DND-41 (cell line): ENCODE results near the gene AMFR.

Experiments used
- ATAC-seq: fragments of 200-7000 bp; cut with Tn5 transposase; 3 replicates; pipeline ENCODE4 v1.9.1; 2021; ENCODE audit warnings: low read depth; ENCODE audit not compliant: insufficient read depth
- DNase-seq: peaks from one replicate; pipeline ENCODE4 v3.0.0-alpha.2; 2020
- H2AFZ ChIP-seq: 2 replicates; pipeline ENCODE4 v1.6.0; 2012; ENCODE audit warnings: low read depth, low read length
- H3K27ac ChIP-seq: 2 replicates; pipeline ENCODE4 v1.5.1; 2012; ENCODE audit warnings: low read length, inconsistent platforms
- H3K27me3 ChIP-seq: fragments of 200-600 bp; sonication (generic); 2 replicates; pipeline ENCODE4 v1.6.0; 2012; ENCODE audit warnings: low read length, mild to moderate bottlenecking, inconsistent platforms; ENCODE audit not compliant: insufficient read depth, poor library complexity
- H3K36me3 ChIP-seq: 2 replicates; pipeline ENCODE4 v1.5.1; 2012; ENCODE audit warnings: low read length, inconsistent platforms; ENCODE audit not compliant: insufficient read depth
- H3K4me1 ChIP-seq: 2 replicates; pipeline ENCODE4 v1.5.1; 2012; ENCODE audit warnings: mild to moderate bottlenecking, low read length; ENCODE audit not compliant: insufficient read depth
- H3K4me2 ChIP-seq: 2 replicates; pipeline ENCODE4 v1.6.0; 2012; ENCODE audit warnings: mild to moderate bottlenecking, moderate library complexity, low read length, inconsistent platforms; ENCODE audit not compliant: insufficient read depth
- H3K4me3 ChIP-seq, 2 experiments: fragments of 200-600 bp in 1 of 2; shearing (Covaris generic) in 1 of 2; 2 replicates each; pipeline ENCODE4 v1.5.1; 2012 to 2016; ENCODE audit warnings: inconsistent platforms in 2 of 2, low read length in 2 of 2, mild to moderate bottlenecking in 2 of 2, low read depth in 1 of 2, moderate library complexity in 1 of 2
- H3K79me2 ChIP-seq: 2 replicates; pipeline ENCODE4 v1.6.0; 2012; ENCODE audit warnings: low read length, inconsistent platforms; ENCODE audit not compliant: insufficient read depth
- H3K9ac ChIP-seq: 2 replicates; pipeline ENCODE4 v1.6.0; 2012; ENCODE audit warnings: low read depth, mild to moderate bottlenecking, inconsistent platforms, low read length, moderate library complexity
- H3K9me3 ChIP-seq: 2 replicates; pipeline ENCODE4 v1.5.1; 2012; ENCODE audit warnings: low read length, moderate library complexity, mild to moderate bottlenecking, inconsistent platforms; ENCODE audit not compliant: insufficient read depth, severe bottlenecking
- H4K20me1 ChIP-seq: 2 replicates; pipeline ENCODE4 v1.6.0; 2012; ENCODE audit warnings: low read length; ENCODE audit not compliant: insufficient read depth
- EZH2 ChIP-seq: IDR thresholded peaks from 3 replicates; pipeline ENCODE4 v1.6.1; 2012; ENCODE audit warnings: borderline replicate concordance, low read depth, mild to moderate bottlenecking, moderate library complexity, low read length, inconsistent platforms; ENCODE audit not compliant: severe bottlenecking
- TF ChIP-seq, protein P1 (sequence below): IDR thresholded peaks from 2 replicates; pipeline ENCODE4 v1.5.1; 2012; ENCODE audit warnings: borderline replicate concordance, low read length, moderate library complexity, mild to moderate bottlenecking; ENCODE audit not compliant: poor library complexity, severe bottlenecking; ENCODE audit errors: extremely low read depth

Gene AMFR

DNA sequence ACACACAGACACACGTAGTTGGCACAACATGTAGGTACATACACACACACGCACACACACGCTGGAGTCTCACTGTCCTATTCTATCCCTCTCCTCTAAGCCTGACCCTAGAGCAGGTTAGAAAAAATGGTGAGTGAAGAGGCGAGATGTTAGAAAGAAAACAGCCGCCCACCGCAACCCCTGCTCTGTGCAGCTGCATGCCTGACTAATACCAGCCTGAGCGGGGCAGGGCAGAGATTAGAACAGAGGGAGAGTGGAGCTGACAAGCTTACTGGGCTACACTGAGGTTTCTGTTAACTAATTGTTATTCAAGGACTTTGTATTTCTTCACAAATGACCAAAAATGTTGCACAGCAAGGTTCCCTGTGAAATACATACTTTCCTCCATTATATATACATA, 59.8 kb downstream of the AMFR start:
- peaks cover 3% of the 10 kb centered on the region; the same call in 1 of the 2 replicates for H4K20me1 ChIP-seq
- no peak overlapping the region for H3K27ac ChIP-seq
- DNase-seq (no peak), ATAC-seq (no peak)
- H2AFZ ChIP-seq: no peak overlapping the region
- H3K9ac ChIP-seq: no peak overlapping the region
- no peaks in the 10 kb centered on the region for H3K79me2 ChIP-seq
- no peaks in the 10 kb centered on the region for H3K4me1 ChIP-seq
- peaks cover 84% of the 10 kb centered on the region for H3K36me3 ChIP-seq
- no peaks in the 10 kb centered on the region for H3K9me3 ChIP-seq
- H3K27me3 ChIP-seq: no peaks in the 10 kb centered on the region
- H3K4me3 ChIP-seq: no peak overlapping the region
- TF ChIP-seq, protein P1, sequence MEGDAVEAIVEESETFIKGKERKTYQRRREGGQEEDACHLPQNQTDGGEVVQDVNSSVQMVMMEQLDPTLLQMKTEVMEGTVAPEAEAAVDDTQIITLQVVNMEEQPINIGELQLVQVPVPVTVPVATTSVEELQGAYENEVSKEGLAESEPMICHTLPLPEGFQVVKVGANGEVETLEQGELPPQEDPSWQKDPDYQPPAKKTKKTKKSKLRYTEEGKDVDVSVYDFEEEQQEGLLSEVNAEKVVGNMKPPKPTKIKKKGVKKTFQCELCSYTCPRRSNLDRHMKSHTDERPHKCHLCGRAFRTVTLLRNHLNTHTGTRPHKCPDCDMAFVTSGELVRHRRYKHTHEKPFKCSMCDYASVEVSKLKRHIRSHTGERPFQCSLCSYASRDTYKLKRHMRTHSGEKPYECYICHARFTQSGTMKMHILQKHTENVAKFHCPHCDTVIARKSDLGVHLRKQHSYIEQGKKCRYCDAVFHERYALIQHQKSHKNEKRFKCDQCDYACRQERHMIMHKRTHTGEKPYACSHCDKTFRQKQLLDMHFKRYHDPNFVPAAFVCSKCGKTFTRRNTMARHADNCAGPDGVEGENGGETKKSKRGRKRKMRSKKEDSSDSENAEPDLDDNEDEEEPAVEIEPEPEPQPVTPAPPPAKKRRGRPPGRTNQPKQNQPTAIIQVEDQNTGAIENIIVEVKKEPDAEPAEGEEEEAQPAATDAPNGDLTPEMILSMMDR: no peak
- no peak for TF ChIP-seq EZH2
- H3K4me2 ChIP-seq: no peak overlapping the region

DNA sequence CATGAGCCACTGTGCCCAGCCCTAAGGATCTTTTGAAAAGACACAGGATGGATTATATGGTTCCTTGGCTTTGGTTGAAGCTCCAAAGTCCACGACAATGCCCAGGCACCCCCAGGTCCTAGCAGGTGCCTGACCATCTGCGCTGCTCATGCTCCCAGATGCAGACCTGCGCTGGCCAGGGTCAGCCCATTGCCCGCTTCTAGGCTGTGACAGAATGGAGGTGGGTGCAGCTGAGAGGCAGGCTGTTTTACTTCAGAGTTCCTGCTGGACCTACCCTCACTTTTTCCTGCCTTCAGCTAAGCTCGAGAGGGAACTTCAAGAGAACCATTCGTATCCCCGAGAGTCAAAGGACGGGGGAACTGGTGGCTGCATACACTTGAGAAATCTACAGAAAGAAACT, 60.5 kb downstream of the AMFR start:
- peaks cover 88% of the 10 kb centered on the region for H3K36me3 ChIP-seq
- H2AFZ ChIP-seq: no peak overlapping the region
- H3K27me3 ChIP-seq: no peaks in the 10 kb centered on the region
- peaks cover 3% of the 10 kb centered on the region; the same call in 1 of the 2 replicates for H4K20me1 ChIP-seq
- no peaks in the 10 kb centered on the region for H3K9me3 ChIP-seq
- no peak overlapping the region for H3K4me3 ChIP-seq
- no peak overlapping the region for H3K9ac ChIP-seq
- no peak overlapping the region for H3K4me2 ChIP-seq
- DNase-seq (no peak), ATAC-seq (no peak)
- no peak overlapping the region for H3K27ac ChIP-seq
- TF ChIP-seq EZH2: no peak
- TF ChIP-seq, protein P1: no peak
- H3K79me2 ChIP-seq: no peaks in the 10 kb centered on the region
- no peaks in the 10 kb centered on the region for H3K4me1 ChIP-seq

- TF ChIP-seq, protein P1: no peak
- TF ChIP-seq EZH2: no peak
- DNase-seq (no peak), ATAC-seq (no peak)
- Histone ChIP-seq H3K27me3 (no peaks in the 10 kb centered on the region), H4K20me1 (peaks cover 3% of the 10 kb centered on the region; the same call in 1 of the 2 replicates), H3K79me2 (no peaks in the 10 kb centered on the region), H3K9ac (no peak overlapping the region), H3K9me3 (no peaks in the 10 kb centered on the region), H3K36me3 (peaks cover 79% of the 10 kb centered on the region), H3K4me2 (no peak overlapping the region), H3K27ac (no peak overlapping the region), H2AFZ (no peak overlapping the region), H3K4me3 (no peak overlapping the region), H3K4me1 (no peaks in the 10 kb centered on the region)
Observed at GRCh38 chr16:56363781-56364565, 61.4 kb downstream of the AMFR start.
